Measurements from ENCODE around the gene FNBP1.
"Not testable (repeated sequence)": the region's sequence is repeated elsewhere in the genome, so short reads cannot be mapped to it uniquely, and the experiment has no call there.

The FNBP1 gene

DNA sequence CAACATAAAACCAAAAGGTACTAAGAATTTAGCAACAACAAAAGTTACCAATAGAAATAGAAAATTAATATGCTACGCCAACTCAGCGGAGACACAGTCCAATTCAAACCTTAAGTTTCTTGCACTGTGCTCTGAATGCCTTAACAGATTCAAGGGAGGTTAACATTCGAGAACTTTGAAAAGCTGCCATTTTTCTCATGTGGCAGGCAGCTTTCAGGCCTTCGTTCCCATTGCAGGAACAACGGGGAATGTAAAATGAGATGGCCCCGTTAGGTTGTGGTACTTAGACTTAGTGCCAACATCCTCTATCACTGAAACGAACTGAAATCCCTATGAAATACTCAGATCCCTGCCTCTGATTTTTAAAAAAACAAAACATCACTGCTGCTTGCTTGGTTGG lies 22.4 kb downstream of the FNBP1 start:
- no peak for DNase-seq

- DNase-seq, result no peak
Measured at GRCh38 chr9:130018265-130018664, 24.7 kb downstream of the FNBP1 start.

- DNase-seq, result not testable (repeated sequence)
Measured at GRCh38 chr9:130017510-130017909, 25.5 kb downstream of the FNBP1 start.

DNA sequence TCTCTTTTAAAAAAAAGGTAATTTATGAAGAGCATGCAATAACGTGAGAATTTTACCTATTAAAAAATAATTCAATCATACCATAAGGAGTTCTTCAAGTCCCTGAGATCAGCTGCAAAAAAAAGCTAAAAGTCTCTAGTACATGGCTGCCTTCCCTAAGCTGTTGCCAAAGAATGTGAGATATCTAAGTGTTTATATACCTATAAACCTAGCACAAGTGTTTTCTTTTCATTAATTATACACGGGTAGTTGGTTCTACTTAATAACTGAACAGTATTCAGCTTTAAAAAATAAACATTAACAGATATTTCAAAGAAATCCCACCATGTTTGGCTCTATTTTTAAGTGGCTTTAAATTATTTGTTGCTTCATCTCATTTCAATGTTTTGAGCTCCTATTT lies 25.9 kb downstream of the FNBP1 start:
- DNase-seq, result no peak

GRCh38 chr9:130015353-130016019 lies 27.5 kb downstream of the FNBP1 start:
- no peak for DNase-seq

GRCh38 chr9:130013326-130013725 lies 29.7 kb downstream of the FNBP1 start:
- DNase-seq, result no peak

GRCh38 chr9:130010151-130010988 lies 32.6 kb downstream of the FNBP1 start:
- DNase-seq, result peak; percentile 42

DNA sequence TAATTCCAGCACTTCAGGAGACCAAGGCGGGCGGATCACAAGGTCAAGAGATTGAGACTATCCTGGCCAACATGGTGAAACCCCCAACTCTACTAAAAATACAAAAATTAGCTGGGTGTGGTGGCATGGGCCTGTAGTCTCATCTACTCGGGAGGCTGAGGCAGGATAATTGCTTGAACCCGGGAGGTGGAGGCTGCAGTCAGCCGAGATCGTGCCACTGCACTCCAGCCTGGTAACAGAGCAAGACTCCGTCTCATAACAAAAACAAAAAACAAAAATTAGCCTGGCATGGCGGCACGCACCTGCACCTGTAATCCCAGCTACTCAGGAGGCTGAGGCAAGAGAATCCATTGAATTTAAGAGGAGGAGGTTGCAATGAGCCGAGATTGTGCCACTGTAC lies 33.4 kb downstream of the FNBP1 start:
- not testable (repeated sequence) for DNase-seq

GRCh38 chr9:130008538-130008937 lies 34.5 kb downstream of the FNBP1 start:
- DNase-seq, result no peak

GRCh38 chr9:130006952-130007351 lies 36.0 kb downstream of the FNBP1 start:
- DNase-seq, result not testable (repeated sequence)

- no peak for DNase-seq
Measured at GRCh38 chr9:130003943-130004552, 38.9 kb downstream of the FNBP1 start.

DNA sequence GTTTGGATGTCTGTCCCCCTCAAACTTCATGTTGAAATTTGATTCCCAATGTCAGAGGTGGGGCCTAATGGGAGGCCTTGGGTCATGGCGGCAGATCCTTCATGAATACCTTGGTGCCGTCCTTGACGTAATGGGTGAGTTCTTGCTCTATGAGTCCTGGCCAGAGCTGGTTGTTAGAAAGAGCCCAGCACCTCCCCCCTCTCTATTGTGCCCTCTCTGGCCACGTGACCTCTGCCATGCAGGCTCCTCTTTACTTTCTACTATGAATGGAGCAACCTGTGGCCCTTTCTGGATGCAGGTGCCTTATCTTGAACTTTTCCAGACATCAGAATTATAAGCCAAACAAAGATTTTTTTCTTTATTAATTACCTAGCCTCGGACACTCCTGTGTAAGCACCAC lies 40.7 kb downstream of the FNBP1 start:
- DNase-seq, result no peak

GRCh38 chr9:130001190-130001589 lies 41.8 kb downstream of the FNBP1 start:
- no peak for DNase-seq

DNA sequence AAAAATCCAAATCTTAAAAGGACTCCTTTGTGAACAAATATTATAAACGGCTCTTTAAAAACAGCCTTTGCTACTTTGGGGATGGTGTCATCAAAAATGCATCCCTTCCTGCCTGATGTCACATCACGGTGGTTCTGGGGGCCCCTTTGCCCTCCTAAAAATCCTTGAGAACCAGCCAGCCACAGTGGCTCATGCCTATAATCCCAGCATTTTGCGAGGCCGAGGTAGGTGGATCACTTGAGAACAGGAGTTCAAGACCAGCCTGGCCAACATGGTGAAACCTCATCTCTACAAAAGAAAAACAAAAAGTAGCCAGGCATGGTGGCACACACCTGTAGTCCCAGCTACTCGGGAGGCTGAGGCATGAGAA lies 43.9 kb downstream of the FNBP1 start:
- no peak for DNase-seq

- no peak for DNase-seq
Measured at GRCh38 chr9:129998491-129999140, 44.4 kb downstream of the FNBP1 start.

GRCh38 chr9:129997706-129998105 lies 45.3 kb downstream of the FNBP1 start:
- DNase-seq, result not testable (repeated sequence)

DNA sequence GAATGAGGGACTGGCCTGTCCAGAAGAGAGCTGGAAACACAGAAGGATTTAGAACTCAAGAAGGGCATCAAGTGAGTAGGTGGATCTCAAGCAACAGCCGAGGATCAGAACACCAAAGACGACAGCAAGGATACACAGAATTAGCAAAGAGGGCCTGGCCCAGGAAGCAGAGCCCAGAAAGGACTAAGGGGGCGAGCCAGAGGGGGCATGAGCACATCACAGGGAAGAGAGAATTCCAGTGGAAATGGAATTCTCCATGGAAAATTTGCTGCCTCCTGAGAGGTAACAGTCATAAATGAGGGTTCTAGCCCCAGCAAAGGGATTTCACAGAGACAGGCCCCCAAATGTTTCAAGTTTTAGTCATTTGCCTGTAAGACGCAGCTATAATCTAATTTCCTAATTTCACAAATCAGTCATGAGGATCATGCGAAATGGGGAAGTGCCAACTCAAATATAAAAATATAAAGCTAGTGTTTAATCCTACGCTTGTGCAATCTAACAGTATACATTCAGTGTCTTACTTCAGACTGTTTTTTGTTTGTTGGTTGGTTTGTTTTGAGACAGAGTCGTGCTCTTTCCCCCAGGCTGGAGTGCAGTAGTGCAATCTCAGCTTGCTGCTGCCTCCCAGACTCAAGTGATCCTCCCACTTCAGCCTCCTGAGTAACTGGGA lies 46.7 kb downstream of the FNBP1 start:
- no peak for DNase-seq

DNA sequence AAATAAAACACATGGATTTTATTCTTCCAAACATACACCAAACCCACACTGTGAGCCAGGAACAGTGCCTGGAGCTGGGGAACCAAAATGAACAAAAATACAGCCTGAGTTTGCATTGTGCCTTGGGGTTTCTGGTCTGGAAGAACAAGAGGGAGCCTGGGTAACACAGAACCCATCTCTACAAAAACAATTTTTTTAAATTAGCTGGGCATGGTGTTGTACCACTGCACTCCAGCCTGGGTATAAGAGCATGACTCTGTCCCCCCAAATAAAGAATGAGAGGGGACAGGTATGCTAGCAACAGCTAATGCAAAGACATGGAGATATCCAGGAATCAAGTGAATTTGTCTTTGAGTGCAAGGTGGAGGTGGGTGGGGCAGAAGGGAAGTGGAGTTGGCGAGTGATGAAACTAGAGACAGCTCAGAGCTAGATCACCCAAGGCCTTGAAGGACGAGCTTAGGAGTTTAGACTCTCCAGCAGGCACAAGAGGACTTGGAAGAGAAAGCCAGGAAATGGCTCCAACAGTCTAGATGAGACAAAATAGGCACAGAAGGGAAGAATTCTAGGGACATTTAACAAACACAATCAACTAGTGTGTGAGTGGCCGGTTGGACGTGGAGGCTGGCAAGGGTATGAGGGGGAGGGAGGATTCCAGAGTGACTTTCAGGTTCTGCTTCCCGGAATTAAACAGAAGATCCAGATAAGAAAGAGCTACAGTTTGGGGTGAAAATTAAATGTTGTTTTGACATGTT lies 47.4 kb downstream of the FNBP1 start:
- DNase-seq, result no peak

- no peak for DNase-seq
Measured at GRCh38 chr9:129994882-129995281, 48.1 kb downstream of the FNBP1 start.

DNA sequence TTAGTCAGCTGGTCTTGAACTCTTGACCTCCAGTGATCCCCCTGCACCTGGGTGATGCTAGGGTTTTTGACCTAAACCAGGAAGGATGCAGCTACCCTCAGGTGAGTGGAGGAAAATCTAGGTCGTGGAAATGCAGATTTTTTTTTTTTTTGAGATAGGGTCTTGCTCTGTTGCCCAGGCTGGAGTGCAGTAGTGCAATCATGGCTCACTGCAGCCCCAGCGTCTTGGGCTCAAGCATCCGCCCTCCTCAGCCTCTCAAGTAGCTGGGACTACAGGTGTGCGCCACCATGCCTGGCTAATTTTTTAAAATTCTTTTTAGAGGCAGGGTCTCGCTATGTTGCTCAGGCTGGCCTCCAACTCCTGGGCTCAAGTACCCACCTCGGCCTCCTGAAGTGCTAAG lies 51.9 kb downstream of the FNBP1 start:
- DNase-seq, result not testable (repeated sequence)

GRCh38 chr9:129990269-129991010 lies 52.5 kb downstream of the FNBP1 start:
- peak; percentile 29 for DNase-seq

Data from activated CD4-positive, alpha-beta T cell treated with anti-CD3 and anti-CD28 coated beads, Interleukin-2, amount 50 U/mL, for 1 hour (primary cell).